Measurements from ENCODE around the gene ARHGEF17. TPM values are rescaled to one million over a fixed set of nuclear protein-coding genes. Genes with fewer than 3 reads are reported as not detected.

Gene ARHGEF17
- total and polyA plus RNA-seq, 2 of the 13 experiments (the other 11 are each of a cell fraction or from before 2014, with no cell fraction given), result 10.7 to 28.8 TPM

DNA sequence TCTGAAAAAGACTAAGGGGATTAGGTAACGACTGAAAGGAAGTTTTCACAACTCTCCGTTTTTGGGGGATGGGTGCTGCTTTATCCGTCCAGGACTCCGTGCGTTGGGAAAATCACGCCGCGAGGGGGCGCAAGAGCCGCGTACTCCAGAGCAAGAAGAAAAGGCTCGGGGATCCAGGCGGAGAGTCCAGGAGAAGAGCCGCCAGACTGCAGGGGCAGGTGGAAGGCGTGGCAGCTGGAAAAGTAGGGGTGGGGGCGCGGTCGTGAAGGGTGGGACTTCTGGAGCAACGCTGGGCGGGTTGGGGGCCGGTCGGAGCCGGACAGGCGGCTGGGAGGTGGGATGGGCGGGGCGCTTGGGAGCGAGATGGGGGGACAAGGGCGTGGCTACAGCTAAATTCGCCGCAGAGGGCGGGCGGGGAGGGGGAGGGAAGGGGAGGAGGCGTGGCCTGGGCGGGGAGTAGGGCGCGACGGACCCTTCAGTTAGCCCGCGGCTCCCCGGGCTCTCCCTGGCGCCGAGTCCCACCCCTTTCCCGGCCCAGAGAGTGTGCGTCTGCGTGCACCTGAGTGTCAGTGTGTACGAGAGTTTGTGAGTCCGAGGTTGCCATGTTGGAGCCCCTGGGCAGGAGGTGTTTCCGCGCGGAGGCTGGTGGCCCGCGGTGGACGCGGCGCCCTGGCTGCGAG is 613 bp upstream of the ARHGEF17 start (continued):
- TF ChIP-seq, protein P1, sequence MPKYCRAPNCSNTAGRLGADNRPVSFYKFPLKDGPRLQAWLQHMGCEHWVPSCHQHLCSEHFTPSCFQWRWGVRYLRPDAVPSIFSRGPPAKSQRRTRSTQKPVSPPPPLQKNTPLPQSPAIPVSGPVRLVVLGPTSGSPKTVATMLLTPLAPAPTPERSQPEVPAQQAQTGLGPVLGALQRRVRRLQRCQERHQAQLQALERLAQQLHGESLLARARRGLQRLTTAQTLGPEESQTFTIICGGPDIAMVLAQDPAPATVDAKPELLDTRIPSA (CRISPR knock-in tag; IDR thresholded peaks at IDR 0.05; ENCODE audit: borderline replicate concordance), result no peak
- TF ChIP-seq ZNF589 (CRISPR knock-in tag; conservative IDR thresholded peaks at IDR 0.05) (no peak), PHF20 (CRISPR knock-in tag; IDR thresholded peaks at IDR 0.05) (no peak), ADNP (CRISPR knock-in tag; IDR thresholded peaks at IDR 0.05) (no peak), ZBTB1 (CRISPR knock-in tag; IDR thresholded peaks at IDR 0.05; ENCODE audit: borderline replicate concordance) (no peak), NR2F1 (CRISPR knock-in tag; IDR thresholded peaks at IDR 0.05) (no peak), DNMT3B (CRISPR knock-in tag; conservative IDR thresholded peaks at IDR 0.05) (no peak), ZNF430 (CRISPR knock-in tag; IDR thresholded peaks at IDR 0.05) (no peak; the same call in 1 of the 2 replicates), PAX8 (CRISPR knock-in tag; IDR thresholded peaks at IDR 0.05; ENCODE audit: borderline replicate concordance) (no peak), RFXANK (CRISPR knock-in tag; IDR thresholded peaks at IDR 0.05) (0 out of 2 replicates have a peak, but pooled peaks have one; percentile 1), ZNF879 (CRISPR knock-in tag; IDR thresholded peaks at IDR 0.05) (no peak), ZBTB7A (CRISPR knock-in tag; IDR thresholded peaks at IDR 0.05) (peak; percentile 32; the same call in 1 of the 2 replicates)
- TF ChIP-seq, protein P2, sequence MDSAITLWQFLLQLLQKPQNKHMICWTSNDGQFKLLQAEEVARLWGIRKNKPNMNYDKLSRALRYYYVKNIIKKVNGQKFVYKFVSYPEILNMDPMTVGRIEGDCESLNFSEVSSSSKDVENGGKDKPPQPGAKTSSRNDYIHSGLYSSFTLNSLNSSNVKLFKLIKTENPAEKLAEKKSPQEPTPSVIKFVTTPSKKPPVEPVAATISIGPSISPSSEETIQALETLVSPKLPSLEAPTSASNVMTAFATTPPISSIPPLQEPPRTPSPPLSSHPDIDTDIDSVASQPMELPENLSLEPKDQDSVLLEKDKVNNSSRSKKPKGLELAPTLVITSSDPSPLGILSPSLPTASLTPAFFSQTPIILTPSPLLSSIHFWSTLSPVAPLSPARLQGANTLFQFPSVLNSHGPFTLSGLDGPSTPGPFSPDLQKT (CRISPR knock-in tag; IDR thresholded peaks at IDR 0.05; ENCODE audit: borderline replicate concordance), result no peak
- TF ChIP-seq, protein P3, sequence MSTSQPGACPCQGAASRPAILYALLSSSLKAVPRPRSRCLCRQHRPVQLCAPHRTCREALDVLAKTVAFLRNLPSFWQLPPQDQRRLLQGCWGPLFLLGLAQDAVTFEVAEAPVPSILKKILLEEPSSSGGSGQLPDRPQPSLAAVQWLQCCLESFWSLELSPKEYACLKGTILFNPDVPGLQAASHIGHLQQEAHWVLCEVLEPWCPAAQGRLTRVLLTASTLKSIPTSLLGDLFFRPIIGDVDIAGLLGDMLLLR (CRISPR knock-in tag; IDR thresholded peaks at IDR 0.05), result no peak
- TF ChIP-seq, protein P4, sequence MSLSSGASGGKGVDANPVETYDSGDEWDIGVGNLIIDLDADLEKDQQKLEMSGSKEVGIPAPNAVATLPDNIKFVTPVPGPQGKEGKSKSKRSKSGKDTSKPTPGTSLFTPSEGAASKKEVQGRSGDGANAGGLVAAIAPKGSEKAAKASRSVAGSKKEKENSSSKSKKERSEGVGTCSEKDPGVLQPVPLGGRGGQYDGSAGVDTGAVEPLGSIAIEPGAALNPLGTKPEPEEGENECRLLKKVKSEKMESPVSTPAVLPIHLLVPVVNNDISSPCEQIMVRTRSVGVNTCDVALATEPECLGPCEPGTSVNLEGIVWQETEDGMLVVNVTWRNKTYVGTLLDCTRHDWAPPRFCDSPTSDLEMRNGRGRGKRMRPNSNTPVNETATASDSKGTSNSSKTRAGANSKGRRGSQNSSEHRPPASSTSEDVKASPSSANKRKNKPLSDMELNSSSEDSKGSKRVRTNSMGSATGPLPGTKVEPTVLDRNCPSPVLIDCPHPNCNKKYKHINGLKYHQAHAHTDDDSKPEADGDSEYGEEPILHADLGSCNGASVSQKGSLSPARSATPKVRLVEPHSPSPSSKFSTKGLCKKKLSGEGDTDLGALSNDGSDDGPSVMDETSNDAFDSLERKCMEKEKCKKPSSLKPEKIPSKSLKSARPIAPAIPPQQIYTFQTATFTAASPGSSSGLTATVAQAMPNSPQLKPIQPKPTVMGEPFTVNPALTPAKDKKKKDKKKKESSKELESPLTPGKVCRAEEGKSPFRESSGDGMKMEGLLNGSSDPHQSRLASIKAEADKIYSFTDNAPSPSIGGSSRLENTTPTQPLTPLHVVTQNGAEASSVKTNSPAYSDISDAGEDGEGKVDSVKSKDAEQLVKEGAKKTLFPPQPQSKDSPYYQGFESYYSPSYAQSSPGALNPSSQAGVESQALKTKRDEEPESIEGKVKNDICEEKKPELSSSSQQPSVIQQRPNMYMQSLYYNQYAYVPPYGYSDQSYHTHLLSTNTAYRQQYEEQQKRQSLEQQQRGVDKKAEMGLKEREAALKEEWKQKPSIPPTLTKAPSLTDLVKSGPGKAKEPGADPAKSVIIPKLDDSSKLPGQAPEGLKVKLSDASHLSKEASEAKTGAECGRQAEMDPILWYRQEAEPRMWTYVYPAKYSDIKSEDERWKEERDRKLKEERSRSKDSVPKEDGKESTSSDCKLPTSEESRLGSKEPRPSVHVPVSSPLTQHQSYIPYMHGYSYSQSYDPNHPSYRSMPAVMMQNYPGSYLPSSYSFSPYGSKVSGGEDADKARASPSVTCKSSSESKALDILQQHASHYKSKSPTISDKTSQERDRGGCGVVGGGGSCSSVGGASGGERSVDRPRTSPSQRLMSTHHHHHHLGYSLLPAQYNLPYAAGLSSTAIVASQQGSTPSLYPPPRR (CRISPR knock-in tag; IDR thresholded peaks at IDR 0.05; ENCODE audit: borderline replicate concordance), result no peak; the same call in 1 of the 2 replicates
- TF ChIP-seq, protein P5, sequence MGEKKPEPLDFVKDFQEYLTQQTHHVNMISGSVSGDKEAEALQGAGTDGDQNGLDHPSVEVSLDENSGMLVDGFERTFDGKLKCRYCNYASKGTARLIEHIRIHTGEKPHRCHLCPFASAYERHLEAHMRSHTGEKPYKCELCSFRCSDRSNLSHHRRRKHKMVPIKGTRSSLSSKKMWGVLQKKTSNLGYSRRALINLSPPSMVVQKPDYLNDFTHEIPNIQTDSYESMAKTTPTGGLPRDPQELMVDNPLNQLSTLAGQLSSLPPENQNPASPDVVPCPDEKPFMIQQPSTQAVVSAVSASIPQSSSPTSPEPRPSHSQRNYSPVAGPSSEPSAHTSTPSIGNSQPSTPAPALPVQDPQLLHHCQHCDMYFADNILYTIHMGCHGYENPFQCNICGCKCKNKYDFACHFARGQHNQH (CRISPR knock-in tag; IDR thresholded peaks at IDR 0.05), result peak; percentile 62; the same call in 1 of the 2 replicates
- TF ChIP-seq, protein P6, sequence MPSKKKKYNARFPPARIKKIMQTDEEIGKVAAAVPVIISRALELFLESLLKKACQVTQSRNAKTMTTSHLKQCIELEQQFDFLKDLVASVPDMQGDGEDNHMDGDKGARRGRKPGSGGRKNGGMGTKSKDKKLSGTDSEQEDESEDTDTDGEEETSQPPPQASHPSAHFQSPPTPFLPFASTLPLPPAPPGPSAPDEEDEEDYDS (CRISPR knock-in tag; IDR thresholded peaks at IDR 0.05), result no peak
- TF ChIP-seq, protein P7, sequence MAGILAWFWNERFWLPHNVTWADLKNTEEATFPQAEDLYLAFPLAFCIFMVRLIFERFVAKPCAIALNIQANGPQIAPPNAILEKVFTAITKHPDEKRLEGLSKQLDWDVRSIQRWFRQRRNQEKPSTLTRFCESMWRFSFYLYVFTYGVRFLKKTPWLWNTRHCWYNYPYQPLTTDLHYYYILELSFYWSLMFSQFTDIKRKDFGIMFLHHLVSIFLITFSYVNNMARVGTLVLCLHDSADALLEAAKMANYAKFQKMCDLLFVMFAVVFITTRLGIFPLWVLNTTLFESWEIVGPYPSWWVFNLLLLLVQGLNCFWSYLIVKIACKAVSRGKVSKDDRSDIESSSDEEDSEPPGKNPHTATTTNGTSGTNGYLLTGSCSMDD (CRISPR knock-in tag; IDR thresholded peaks at IDR 0.05), result no peak
- TF ChIP-seq, protein P8, sequence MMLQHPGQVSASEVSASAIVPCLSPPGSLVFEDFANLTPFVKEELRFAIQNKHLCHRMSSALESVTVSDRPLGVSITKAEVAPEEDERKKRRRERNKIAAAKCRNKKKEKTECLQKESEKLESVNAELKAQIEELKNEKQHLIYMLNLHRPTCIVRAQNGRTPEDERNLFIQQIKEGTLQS (CRISPR knock-in tag; IDR thresholded peaks at IDR 0.05), result no peak

Measured in HepG2 (cell line).